Liver (tissue), 9 donors: ENCODE measurements around the gene AKT3. TPM values are rescaled to one million over a fixed set of nuclear protein-coding genes. Genes with fewer than 3 reads are reported as not detected.

Source experiments
- DNase-seq: peaks from one replicate; pipeline ENCODE4 v3.0.0-alpha.2; 2017; ENCODE audit warnings: low spot score
- H3K27ac ChIP-seq, 2 donors: one replicate each; pipeline ENCODE4 v1.7.0; 2013; ENCODE audit warnings: inconsistent platforms in 2 of 2, low read length in 2 of 2, control low read depth in 1 of 2, low read depth in 1 of 2, mild to moderate bottlenecking in 1 of 2
- H3K27me3 ChIP-seq, 4 donors: one replicate each; pipeline versions ENCODE4 v1.6.1 to v1.7.0; 2013; ENCODE audit warnings: low read length in 3 of 4, inconsistent platforms in 1 of 4, mild to moderate bottlenecking in 1 of 4, moderate library complexity in 1 of 4; ENCODE audit not compliant: control insufficient read depth in 4 of 4, insufficient read depth in 4 of 4
- H3K36me3 ChIP-seq, 4 donors: one replicate each; pipeline versions ENCODE4 v1.6.1 to v1.7.0; 2013; ENCODE audit warnings: low read length in 3 of 4, mild to moderate bottlenecking in 3 of 4, low read depth in 1 of 4, moderate library complexity in 1 of 4; ENCODE audit not compliant: control insufficient read depth in 4 of 4, insufficient read depth in 3 of 4
- H3K4me1 ChIP-seq, 4 donors: one replicate each; pipeline versions ENCODE4 v1.6.1 to v1.7.0; 2013; ENCODE audit warnings: low read length in 3 of 4, mild to moderate bottlenecking in 3 of 4, moderate library complexity in 1 of 4; ENCODE audit not compliant: control insufficient read depth in 4 of 4, insufficient read depth in 4 of 4
- H3K4me3 ChIP-seq, 3 donors: one replicate each; pipeline versions ENCODE4 v1.6.1 to v1.7.0; 2013; ENCODE audit warnings: low read length in 3 of 3, control low read depth in 1 of 3, low read depth in 1 of 3, mild to moderate bottlenecking in 1 of 3
- H3K9ac ChIP-seq, 2 donors: one replicate each; pipeline ENCODE4 v1.7.0; 2013; ENCODE audit warnings: low read length in 2 of 2, mild to moderate bottlenecking in 2 of 2, moderate library complexity in 2 of 2, control low read depth in 1 of 2, low read depth in 1 of 2
- H3K9me3 ChIP-seq, 4 donors: one replicate each; pipeline versions ENCODE4 v1.6.1 to v1.7.0; 2013; ENCODE audit warnings: low read length in 3 of 4; ENCODE audit not compliant: control insufficient read depth in 4 of 4
- ATF3 ChIP-seq: IDR thresholded peaks from 2 replicates; pipeline ENCODE4 v1.6.1; 2016; ENCODE audit warnings: antibody characterized with exemption
- CTCF ChIP-seq: fragments of 150-350 bp; IDR thresholded peaks from 2 replicates; pipeline ENCODE4 v1.5.1; 2017; ENCODE audit warnings: improper control_type of control experiment, low read depth, low read length; ENCODE audit not compliant: missing input control
- EGR1 ChIP-seq, 2 donors: IDR thresholded peaks; 2 replicates each; pipeline ENCODE4 v1.6.1; 2016 to 2018; ENCODE audit warnings: antibody characterized with exemption in 2 of 2, low read depth in 2 of 2
- FOXA1 ChIP-seq: IDR thresholded peaks from 2 replicates; pipeline ENCODE4 v1.6.1; 2016; ENCODE audit warnings: antibody characterized with exemption
- FOXA2 ChIP-seq: IDR thresholded peaks from 2 replicates; pipeline ENCODE4 v1.6.1; 2016; ENCODE audit warnings: antibody characterized with exemption
- GABPA ChIP-seq, 2 donors: IDR thresholded peaks in 1 of 2; conservative IDR thresholded peaks in 1 of 2; 2 replicates each; pipeline ENCODE4 v1.6.1; 2016; ENCODE audit warnings: antibody characterized with exemption in 2 of 2, mild to moderate bottlenecking in 1 of 2, moderate library complexity in 1 of 2
- HNF4A ChIP-seq, 2 donors: conservative IDR thresholded peaks; 2 replicates each; pipeline ENCODE4 v1.6.1; 2016; ENCODE audit warnings: antibody characterized with exemption in 2 of 2, mild to moderate bottlenecking in 2 of 2
- HNF4G ChIP-seq: IDR thresholded peaks from 2 replicates; pipeline ENCODE4 v1.6.1; 2016; ENCODE audit warnings: antibody characterized with exemption
- JUND ChIP-seq, 2 donors: IDR thresholded peaks; 2 replicates each; pipeline ENCODE4 v1.6.1; 2016; ENCODE audit warnings: antibody characterized with exemption in 2 of 2
- NR2F2 ChIP-seq: IDR thresholded peaks from 2 replicates; pipeline ENCODE4 v1.6.1; 2016; ENCODE audit warnings: antibody characterized with exemption
- RAD21 ChIP-seq, 2 donors: IDR thresholded peaks; 2 replicates each; pipeline ENCODE4 v1.6.1; 2016; ENCODE audit warnings: antibody characterized with exemption in 2 of 2, mild to moderate bottlenecking in 2 of 2
- REST ChIP-seq: IDR thresholded peaks from 2 replicates; pipeline ENCODE4 v1.6.1; 2016; ENCODE audit warnings: antibody characterized with exemption, mild to moderate bottlenecking
- RXRA ChIP-seq, 2 donors: IDR thresholded peaks; 2 replicates each; pipeline ENCODE4 v1.6.1; 2017 to 2018; ENCODE audit warnings: antibody characterized with exemption in 2 of 2, mild to moderate bottlenecking in 1 of 2
- SP1 ChIP-seq: IDR thresholded peaks from 2 replicates; pipeline ENCODE4 v1.6.1; 2018; ENCODE audit warnings: antibody characterized with exemption, mild to moderate bottlenecking
- TAF1 ChIP-seq: conservative IDR thresholded peaks from 2 replicates; pipeline ENCODE4 v1.6.1; 2016; ENCODE audit warnings: antibody characterized with exemption, mild to moderate bottlenecking
- YY1 ChIP-seq: IDR thresholded peaks from 2 replicates; pipeline ENCODE4 v1.6.1; 2016; ENCODE audit warnings: antibody characterized with exemption, mild to moderate bottlenecking
- WGBS: extraction: QIAGEN DNeasy Blood & Tissue Kit; methylation state at CpG from one replicate; pipeline ENCODE4 v1.1.7; 2013; 5-methylcytosine and 5-hydroxymethylcytosine counted together
- polyA plus RNA-seq, 2 donors: library from polyadenylated mRNA; stranded (reverse) in 1 of 2; unstranded in 1 of 2; fragments of 200-250 nt in 1 of 2; fragments of >200 nt in 1 of 2; fragmentation: Nextera tagmentation in 1 of 2; extraction: Ambion mirVana in 1 of 2; gene quantifications; one replicate each; pipeline versions ENCODE4 v1.2.1 to v1.2.3, GENCODE V29; 2013 to 2015
- total RNA-seq, 2 donors: library from RNA; depleted of rRNA; stranded (reverse); fragments of >200 nt; gene quantifications; one replicate each; pipeline ENCODE4 v1.2.3, GENCODE V29; 2014
- TF ChIP-seq, protein P1 (sequence below): IDR thresholded peaks from 2 replicates; pipeline ENCODE4 v1.6.1; 2016; ENCODE audit warnings: antibody characterized with exemption
- TF ChIP-seq, protein P2 (sequence below): IDR thresholded peaks from 2 replicates; pipeline ENCODE4 v1.6.1; 2016; ENCODE audit warnings: antibody characterized with exemption
- donor health status: healthy.
- donor health status: healthy.
- donor health status: healthy.
- donor health status: healthy.
- donor health status: healthy.

The AKT3 gene
- total and polyA plus RNA-seq, 4 donors = 1.7 to 7.6 (median 2.8) TPM

DNA sequence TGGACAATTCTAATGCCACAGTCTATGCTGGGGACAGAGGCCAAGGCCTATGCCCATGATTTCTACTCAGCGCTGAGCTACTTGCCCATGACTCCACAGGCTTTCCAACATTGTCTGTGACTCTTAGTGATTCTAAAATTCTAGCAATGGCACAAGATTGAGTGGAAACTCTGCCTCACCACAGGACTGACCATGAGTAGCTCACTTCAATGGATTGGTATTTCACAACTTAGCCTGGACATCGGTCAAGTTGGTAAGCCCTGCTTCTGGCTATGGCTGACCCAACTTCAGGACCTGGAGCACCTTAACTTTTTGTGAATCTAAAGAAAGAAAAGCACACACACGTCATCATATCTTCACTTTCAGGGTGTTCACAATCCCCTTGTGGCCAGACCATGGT lies 339.1 kb downstream of the AKT3 start (continued):
- TF ChIP-seq REST (no peak), FOXA2 (no peak)

DNA sequence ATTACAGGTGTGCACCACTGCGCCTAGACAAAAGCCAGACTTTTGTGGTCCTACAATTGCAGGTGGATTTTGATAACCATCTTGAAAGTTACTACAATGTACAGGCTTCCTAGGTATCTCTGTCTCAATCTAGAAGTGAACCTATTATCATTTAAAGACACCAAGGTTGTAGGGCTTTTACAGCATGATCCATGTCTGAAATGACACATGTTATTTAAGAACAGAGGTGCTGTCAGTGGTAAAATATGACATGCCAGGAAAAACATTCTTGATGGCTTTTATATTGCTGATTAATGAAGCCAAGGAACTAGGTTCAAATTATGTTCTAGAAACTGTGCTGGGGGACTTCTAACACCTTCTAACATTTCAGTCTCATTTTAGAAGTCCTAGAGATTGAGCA lies 341.1 kb downstream of the AKT3 start:
- DNase-seq = no peak
- H3K4me3 ChIP-seq = no peak overlapping the region
- H3K27ac ChIP-seq = no peak overlapping the region
- no peaks in the 10 kb centered on the region for H3K27me3 ChIP-seq
- peaks cover 0 to 13% (median 3%) of the 10 kb centered on the region in 4 donors for H3K4me1 ChIP-seq
- no peaks in the 10 kb centered on the region for H3K36me3 ChIP-seq
- TF ChIP-seq FOXA1 (no peak), RXRA (IDR thresholded peaks at IDR 0.05) (no peak), EGR1 (IDR thresholded peaks at IDR 0.05; ENCODE audit: low read depth in 2 of 2) (no peak), SP1 (no peak), NR2F2 (no peak), RAD21 (IDR thresholded peaks at IDR 0.05) (no peak), CTCF (no peak), TAF1 (no peak), HNF4A (conservative IDR thresholded peaks at IDR 0.05) (no peak), JUND (IDR thresholded peaks at IDR 0.05) (no peak), YY1 (no peak), FOXA2 (no peak), ATF3 (no peak), GABPA (IDR thresholded peaks at IDR 0.05 in 1 of 2, conservative IDR thresholded peaks at IDR 0.05 in 1 of 2) (no peak), REST (no peak), HNF4G (no peak)
- TF ChIP-seq, protein P1, sequence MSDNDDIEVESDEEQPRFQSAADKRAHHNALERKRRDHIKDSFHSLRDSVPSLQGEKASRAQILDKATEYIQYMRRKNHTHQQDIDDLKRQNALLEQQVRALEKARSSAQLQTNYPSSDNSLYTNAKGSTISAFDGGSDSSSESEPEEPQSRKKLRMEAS = no peak
- TF ChIP-seq, protein P2, sequence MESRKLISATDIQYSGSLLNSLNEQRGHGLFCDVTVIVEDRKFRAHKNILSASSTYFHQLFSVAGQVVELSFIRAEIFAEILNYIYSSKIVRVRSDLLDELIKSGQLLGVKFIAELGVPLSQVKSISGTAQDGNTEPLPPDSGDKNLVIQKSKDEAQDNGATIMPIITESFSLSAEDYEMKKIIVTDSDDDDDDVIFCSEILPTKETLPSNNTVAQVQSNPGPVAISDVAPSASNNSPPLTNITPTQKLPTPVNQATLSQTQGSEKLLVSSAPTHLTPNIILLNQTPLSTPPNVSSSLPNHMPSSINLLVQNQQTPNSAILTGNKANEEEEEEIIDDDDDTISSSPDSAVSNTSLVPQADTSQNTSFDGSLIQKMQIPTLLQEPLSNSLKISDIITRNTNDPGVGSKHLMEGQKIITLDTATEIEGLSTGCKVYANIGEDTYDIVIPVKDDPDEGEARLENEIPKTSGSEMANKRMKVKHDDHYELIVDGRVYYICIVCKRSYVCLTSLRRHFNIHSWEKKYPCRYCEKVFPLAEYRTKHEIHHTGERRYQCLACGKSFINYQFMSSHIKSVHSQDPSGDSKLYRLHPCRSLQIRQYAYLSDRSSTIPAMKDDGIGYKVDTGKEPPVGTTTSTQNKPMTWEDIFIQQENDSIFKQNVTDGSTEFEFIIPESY = no peak
- WGBS = 98% methylated on average over 1 of the region's 1 CpG
- H3K9me3 ChIP-seq = no peaks in the 10 kb centered on the region
- H3K9ac ChIP-seq = no peak overlapping the region
